H1 (cell line): ENCODE measurements around the gene ABI3BP.

Source experiments
- BACH1 ChIP-seq: IDR thresholded peaks from 2 replicates; pipeline ENCODE4 v1.6.1; 2012; ENCODE audit warnings: low read length, improper control_type of control experiment
- EZH2 ChIP-seq: fragments of 200-600 bp; sonication (generic); IDR thresholded peaks from 2 replicates; pipeline ENCODE4 v1.7.1; 2012; ENCODE audit warnings: low read depth, mild to moderate bottlenecking, moderate library complexity, low read length, inconsistent platforms; ENCODE audit not compliant: severe bottlenecking
- FOSL1 ChIP-seq: IDR thresholded peaks from 2 replicates; pipeline ENCODE4 v1.6.1; 2011; ENCODE audit warnings: mild to moderate bottlenecking, low read depth, low read length, moderate library complexity; ENCODE audit not compliant: insufficient read depth
- HDAC2 ChIP-seq, 2 experiments: fragments of 300-600 bp in 1 of 2; sonication (generic) in 1 of 2; IDR thresholded peaks; 2 replicates each; pipeline ENCODE4 v1.6.1; 2011 to 2012; ENCODE audit warnings: low read depth in 2 of 2, low read length in 2 of 2, mild to moderate bottlenecking in 2 of 2, moderate library complexity in 2 of 2, borderline replicate concordance in 1 of 2, inconsistent platforms in 1 of 2
- POLR2A ChIP-seq, 2 experiments: IDR thresholded peaks; 1 replicate in 1 of 2; 2 replicates in 1 of 2; pipeline ENCODE4 v1.6.1; 2011; ENCODE audit warnings: low read depth in 2 of 2, low read length in 2 of 2, mild to moderate bottlenecking in 2 of 2; ENCODE audit errors: control extremely low read depth in 1 of 2
- POLR2AphosphoS5 ChIP-seq: IDR thresholded peaks from 2 replicates; pipeline ENCODE4 v1.6.1; 2011; ENCODE audit warnings: low read depth, low read length
- TF ChIP-seq, protein P1 (sequence below), 3 experiments: IDR thresholded peaks; 1 replicate in 2 of 3; 2 replicates in 1 of 3; pipeline versions ENCODE4 v1.5.1 to v1.6.1; 2011; ENCODE audit warnings: low read length in 3 of 3, mild to moderate bottlenecking in 3 of 3, inconsistent platforms in 2 of 3, low read depth in 1 of 3, moderate library complexity in 1 of 3; ENCODE audit not compliant: insufficient read depth in 1 of 3; ENCODE audit errors: control extremely low read depth in 1 of 3
- TF ChIP-seq, protein P2 (sequence below): IDR thresholded peaks from 2 replicates; pipeline ENCODE4 v1.6.1; 2012; ENCODE audit warnings: low read length, inconsistent platforms

DNA sequence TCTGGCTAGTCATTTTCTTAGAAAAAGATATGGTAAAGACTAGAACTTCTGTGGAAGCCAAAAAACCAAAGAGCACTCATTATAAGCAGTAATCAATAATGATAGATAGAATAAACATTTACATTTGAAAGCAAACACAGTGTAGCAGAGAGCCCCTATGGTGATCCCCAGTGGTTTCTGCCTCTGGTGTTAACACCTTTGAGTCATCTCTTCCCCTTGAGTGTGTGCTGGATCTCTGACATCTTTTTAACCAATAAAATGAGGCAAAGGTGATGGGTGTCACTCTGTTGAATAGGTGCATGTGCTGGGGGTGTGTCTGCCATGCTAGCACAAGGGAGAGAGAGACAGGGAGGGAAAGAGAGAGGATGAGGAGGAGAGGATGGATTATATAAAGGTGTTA lies 162.3 kb downstream of the ABI3BP start:
- no peak for TF ChIP-seq POLR2AphosphoS5
- TF ChIP-seq BACH1 = no peak
- TF ChIP-seq, protein P1, sequence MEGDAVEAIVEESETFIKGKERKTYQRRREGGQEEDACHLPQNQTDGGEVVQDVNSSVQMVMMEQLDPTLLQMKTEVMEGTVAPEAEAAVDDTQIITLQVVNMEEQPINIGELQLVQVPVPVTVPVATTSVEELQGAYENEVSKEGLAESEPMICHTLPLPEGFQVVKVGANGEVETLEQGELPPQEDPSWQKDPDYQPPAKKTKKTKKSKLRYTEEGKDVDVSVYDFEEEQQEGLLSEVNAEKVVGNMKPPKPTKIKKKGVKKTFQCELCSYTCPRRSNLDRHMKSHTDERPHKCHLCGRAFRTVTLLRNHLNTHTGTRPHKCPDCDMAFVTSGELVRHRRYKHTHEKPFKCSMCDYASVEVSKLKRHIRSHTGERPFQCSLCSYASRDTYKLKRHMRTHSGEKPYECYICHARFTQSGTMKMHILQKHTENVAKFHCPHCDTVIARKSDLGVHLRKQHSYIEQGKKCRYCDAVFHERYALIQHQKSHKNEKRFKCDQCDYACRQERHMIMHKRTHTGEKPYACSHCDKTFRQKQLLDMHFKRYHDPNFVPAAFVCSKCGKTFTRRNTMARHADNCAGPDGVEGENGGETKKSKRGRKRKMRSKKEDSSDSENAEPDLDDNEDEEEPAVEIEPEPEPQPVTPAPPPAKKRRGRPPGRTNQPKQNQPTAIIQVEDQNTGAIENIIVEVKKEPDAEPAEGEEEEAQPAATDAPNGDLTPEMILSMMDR (IDR thresholded peaks at IDR 0.05; ENCODE audit: control extremely low read depth in 1 of 3, insufficient read depth in 1 of 3, low read depth in 1 of 3, low read length in 3 of 3) = no peak
- no peak for TF ChIP-seq EZH2
- no peak for TF ChIP-seq POLR2A (IDR thresholded peaks at IDR 0.05; ENCODE audit: control extremely low read depth in 1 of 2, low read depth in 2 of 2, low read length in 2 of 2)
- TF ChIP-seq, protein P2, sequence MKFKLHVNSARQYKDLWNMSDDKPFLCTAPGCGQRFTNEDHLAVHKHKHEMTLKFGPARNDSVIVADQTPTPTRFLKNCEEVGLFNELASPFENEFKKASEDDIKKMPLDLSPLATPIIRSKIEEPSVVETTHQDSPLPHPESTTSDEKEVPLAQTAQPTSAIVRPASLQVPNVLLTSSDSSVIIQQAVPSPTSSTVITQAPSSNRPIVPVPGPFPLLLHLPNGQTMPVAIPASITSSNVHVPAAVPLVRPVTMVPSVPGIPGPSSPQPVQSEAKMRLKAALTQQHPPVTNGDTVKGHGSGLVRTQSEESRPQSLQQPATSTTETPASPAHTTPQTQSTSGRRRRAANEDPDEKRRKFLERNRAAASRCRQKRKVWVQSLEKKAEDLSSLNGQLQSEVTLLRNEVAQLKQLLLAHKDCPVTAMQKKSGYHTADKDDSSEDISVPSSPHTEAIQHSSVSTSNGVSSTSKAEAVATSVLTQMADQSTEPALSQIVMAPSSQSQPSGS = no peak
- TF ChIP-seq FOSL1 = no peak
- TF ChIP-seq HDAC2 (IDR thresholded peaks at IDR 0.05; ENCODE audit: borderline replicate concordance in 1 of 2, low read depth in 2 of 2, low read length in 2 of 2) = no peak
